BLaER1 (cell line): ENCODE measurements around the gene PWP1.

Source experiments
- H3K27ac ChIP-seq: shearing (Covaris generic); formaldehyde crosslinking; 2 replicates; pipeline ENCODE4 v1.8.1; 2022
- H3K27me3 ChIP-seq: shearing (Covaris generic); formaldehyde crosslinking; 2 replicates; pipeline ENCODE4 v1.8.1; 2022
- H3K36me3 ChIP-seq: shearing (Covaris generic); formaldehyde crosslinking; 2 replicates; pipeline ENCODE4 v1.8.1; 2022
- H3K4me1 ChIP-seq: shearing (Covaris generic); formaldehyde crosslinking; 2 replicates; pipeline ENCODE4 v1.8.1; 2022
- H3K4me2 ChIP-seq: shearing (Covaris generic); formaldehyde crosslinking; 2 replicates; pipeline ENCODE4 v1.8.1; 2022
- H3K4me3 ChIP-seq: shearing (Covaris generic); formaldehyde crosslinking; 2 replicates; pipeline ENCODE4 v1.8.1; 2022
- H3K9ac ChIP-seq: shearing (Covaris generic); formaldehyde crosslinking; 2 replicates; pipeline ENCODE4 v1.8.1; 2022
- H3K9me3 ChIP-seq: shearing (Covaris generic); formaldehyde crosslinking; 2 replicates; pipeline ENCODE4 v1.8.1; 2022
- H4K20me1 ChIP-seq: shearing (Covaris generic); formaldehyde crosslinking; 2 replicates; pipeline ENCODE4 v1.8.1; 2022
- Cebpa-rat ChIP-seq: shearing (Covaris generic); IDR thresholded peaks from 2 replicates; pipeline ENCODE4 v1.8.1; 2022

The PWP1 gene

DNA sequence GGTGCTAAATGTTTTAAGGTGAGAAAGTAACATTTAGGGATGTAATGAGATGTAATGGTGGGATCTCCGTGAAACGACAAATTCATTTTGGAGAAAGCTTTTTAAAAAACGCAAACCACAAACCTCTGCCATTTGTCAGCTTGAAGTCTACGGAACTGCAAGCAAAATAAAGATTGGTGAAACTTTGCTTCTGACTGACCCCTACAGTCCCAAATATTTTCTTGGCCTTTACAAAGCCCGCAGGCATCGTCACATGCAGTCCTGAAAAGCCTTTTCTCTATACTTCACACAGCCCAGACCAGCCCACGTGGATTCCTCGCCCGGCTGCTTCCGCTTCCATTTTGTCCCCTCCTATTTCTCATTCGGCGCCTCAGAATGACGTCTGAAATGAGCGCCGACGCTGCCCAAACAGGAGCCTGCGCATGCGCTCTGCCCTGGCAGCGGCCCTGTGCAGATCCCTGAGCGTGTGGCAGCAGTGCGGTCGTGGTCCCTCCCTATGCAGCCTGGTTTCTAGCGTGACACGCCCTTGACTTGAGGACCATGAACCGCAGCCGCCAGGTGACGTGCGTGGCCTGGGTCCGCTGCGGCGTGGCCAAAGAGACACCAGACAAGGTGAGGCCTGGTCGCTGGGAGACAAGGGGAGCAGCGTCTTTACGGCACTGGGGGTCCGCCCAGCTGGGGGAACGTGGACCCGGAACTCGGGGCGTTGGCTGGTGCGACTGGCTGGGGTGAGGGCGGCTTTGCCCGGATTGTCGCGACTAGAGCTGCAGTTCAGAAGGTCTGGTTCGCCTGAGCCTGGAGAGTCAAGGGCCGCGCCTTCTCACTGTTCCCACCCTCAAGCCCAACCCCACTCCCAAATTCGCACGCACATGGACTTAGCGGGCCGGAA, at the start of gene PWP1:
PWP1 (plus strand) TSS at position 440 of the 889 bp plus-strand sequence; CDS start at position 541, 101 bp downstream.
- Histone ChIP-seq H3K4me2 (peak within 1 kb of the TSS; percentile 93), H3K4me3 (peak within 1 kb of the TSS; percentile 73)
- TF ChIP-seq Cebpa-rat = no peak

GRCh38 chr12:107641154-107641553, 44.4 kb upstream of the PWP1 start:
- H3K27me3 ChIP-seq = no peaks in the 10 kb centered on the region
- no peak overlapping the region for H3K4me3 ChIP-seq
- TF ChIP-seq Cebpa-rat = no peak
- no peaks in the 10 kb centered on the region for H4K20me1 ChIP-seq
- H3K4me2 ChIP-seq = no peak overlapping the region
- H3K9me3 ChIP-seq = no peaks in the 10 kb centered on the region
- H3K9ac ChIP-seq = no peak overlapping the region
- H3K4me1 ChIP-seq = no peaks in the 10 kb centered on the region
- no peak overlapping the region for H3K27ac ChIP-seq
- no peaks in the 10 kb centered on the region for H3K36me3 ChIP-seq

More for the DNA sequence above, at the start of gene PWP1:
- Histone ChIP-seq H3K9me3 (no peaks in the 10 kb centered on the region), H3K36me3 (peaks cover 32% of the 10 kb centered on the region), H4K20me1 (peaks cover 7% of the 10 kb centered on the region; the same call in 1 of the 2 replicates), H3K9ac (peak within 1 kb of the TSS; percentile 80), H3K27me3 (no peaks in the 10 kb centered on the region), H3K27ac (peak within 1 kb of the TSS; percentile 84), H3K4me1 (peaks cover 23% of the 10 kb centered on the region)

DNA sequence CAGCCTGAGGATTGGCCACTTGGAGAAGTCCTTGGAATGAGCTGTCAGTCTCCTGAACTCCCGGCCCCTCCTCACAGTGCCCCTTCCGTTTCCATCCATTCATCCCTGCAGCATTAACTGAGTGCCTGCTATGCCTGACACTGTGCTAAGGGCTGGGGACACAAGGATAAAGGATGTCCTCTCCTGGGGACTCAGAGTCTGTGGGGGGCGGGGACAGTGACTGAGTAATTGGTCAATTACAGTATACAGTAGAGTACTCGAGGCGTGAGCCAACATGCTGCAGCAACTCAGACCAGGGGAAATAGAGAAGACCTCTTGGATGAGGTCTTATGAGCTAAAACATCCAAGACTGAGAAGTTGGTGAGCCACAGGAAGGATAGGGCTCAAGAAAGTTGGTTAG, 43.4 kb upstream of the PWP1 start:
- H3K36me3 ChIP-seq = no peaks in the 10 kb centered on the region
- H3K27ac ChIP-seq = no peak overlapping the region
- no peaks in the 10 kb centered on the region for H3K27me3 ChIP-seq
- no peak for TF ChIP-seq Cebpa-rat
- no peak overlapping the region for H3K4me2 ChIP-seq
- H3K4me1 ChIP-seq = no peaks in the 10 kb centered on the region
- H4K20me1 ChIP-seq = no peaks in the 10 kb centered on the region
- H3K4me3 ChIP-seq = no peak overlapping the region
- H3K9me3 ChIP-seq = no peaks in the 10 kb centered on the region
- no peak overlapping the region for H3K9ac ChIP-seq

GRCh38 chr12:107645630-107646333, 39.8 kb upstream of the PWP1 start:
- H3K9ac ChIP-seq = no peak overlapping the region
- no peak overlapping the region for H3K4me2 ChIP-seq

DNA sequence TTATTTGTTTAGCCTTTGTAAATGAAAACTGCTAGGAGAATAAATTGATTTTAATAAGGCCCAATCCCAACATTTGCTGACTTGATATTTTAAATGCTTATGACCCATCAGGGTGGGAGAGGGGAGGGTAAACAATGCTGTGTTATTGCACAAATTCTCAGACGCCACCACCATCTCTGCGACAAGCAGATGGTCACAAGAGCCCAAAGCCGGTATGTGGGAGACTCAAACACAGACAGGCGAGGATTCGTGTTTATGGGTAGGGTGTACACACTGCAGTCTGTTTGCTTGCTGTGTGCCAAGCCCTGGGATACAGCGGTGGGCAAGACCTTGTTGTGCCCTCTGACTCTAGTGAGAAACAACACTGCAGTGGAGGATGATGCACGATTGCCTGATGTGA, 39.2 kb upstream of the PWP1 start:
- Histone ChIP-seq H3K9ac (no peak overlapping the region), H3K27me3 (no peaks in the 10 kb centered on the region), H3K27ac (no peak overlapping the region), H3K4me3 (no peak overlapping the region), H4K20me1 (no peaks in the 10 kb centered on the region), H3K4me1 (no peaks in the 10 kb centered on the region), H3K9me3 (no peaks in the 10 kb centered on the region), H3K4me2 (no peak overlapping the region), H3K36me3 (no peaks in the 10 kb centered on the region)
- no peak for TF ChIP-seq Cebpa-rat

More at GRCh38 chr12:107645630-107646333, 39.8 kb upstream of the PWP1 start:
- Histone ChIP-seq H4K20me1 (no peaks in the 10 kb centered on the region), H3K9me3 (no peaks in the 10 kb centered on the region), H3K4me3 (no peak overlapping the region), H3K27me3 (no peaks in the 10 kb centered on the region), H3K4me1 (no peaks in the 10 kb centered on the region), H3K27ac (no peak overlapping the region), H3K36me3 (no peaks in the 10 kb centered on the region)
- TF ChIP-seq Cebpa-rat = no peak

DNA sequence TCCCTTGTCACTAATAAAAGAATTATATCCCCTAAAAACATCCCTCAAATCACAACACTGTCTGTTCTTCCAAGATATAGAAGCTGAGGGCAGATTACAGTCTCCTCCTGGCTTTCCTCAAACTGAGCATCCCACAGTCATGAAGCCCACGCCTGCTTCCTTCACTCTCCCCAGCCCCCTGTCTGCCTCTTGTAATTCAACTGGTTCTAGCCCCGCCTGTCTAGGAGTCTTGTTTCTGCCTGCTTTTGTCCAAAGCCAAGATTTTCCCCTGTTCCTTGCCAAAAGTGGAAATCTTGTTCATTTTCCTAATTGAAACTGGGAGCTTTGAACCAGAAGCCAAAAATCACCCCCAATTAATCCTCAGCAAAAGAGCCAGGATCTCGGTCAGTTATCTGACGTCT, 35.9 kb upstream of the PWP1 start:
- H3K36me3 ChIP-seq = no peaks in the 10 kb centered on the region
- no peak overlapping the region for H3K4me2 ChIP-seq
- TF ChIP-seq Cebpa-rat = no peak
- H3K9ac ChIP-seq = no peak overlapping the region
- peaks cover 9% of the 10 kb centered on the region for H3K4me1 ChIP-seq
- H3K4me3 ChIP-seq = no peak overlapping the region
- no peak overlapping the region for H3K27ac ChIP-seq
- H3K9me3 ChIP-seq = no peaks in the 10 kb centered on the region
- H4K20me1 ChIP-seq = no peaks in the 10 kb centered on the region
- H3K27me3 ChIP-seq = no peaks in the 10 kb centered on the region

GRCh38 chr12:107650977-107651376, 34.6 kb upstream of the PWP1 start:
- Histone ChIP-seq H3K27ac (no peak overlapping the region), H3K36me3 (no peaks in the 10 kb centered on the region), H3K27me3 (no peaks in the 10 kb centered on the region), H3K4me3 (no peak overlapping the region), H3K4me1 (peaks cover 21% of the 10 kb centered on the region), H3K4me2 (no peak overlapping the region), H3K9me3 (no peaks in the 10 kb centered on the region), H3K9ac (no peak overlapping the region), H4K20me1 (no peaks in the 10 kb centered on the region)
- TF ChIP-seq Cebpa-rat = no peak

DNA sequence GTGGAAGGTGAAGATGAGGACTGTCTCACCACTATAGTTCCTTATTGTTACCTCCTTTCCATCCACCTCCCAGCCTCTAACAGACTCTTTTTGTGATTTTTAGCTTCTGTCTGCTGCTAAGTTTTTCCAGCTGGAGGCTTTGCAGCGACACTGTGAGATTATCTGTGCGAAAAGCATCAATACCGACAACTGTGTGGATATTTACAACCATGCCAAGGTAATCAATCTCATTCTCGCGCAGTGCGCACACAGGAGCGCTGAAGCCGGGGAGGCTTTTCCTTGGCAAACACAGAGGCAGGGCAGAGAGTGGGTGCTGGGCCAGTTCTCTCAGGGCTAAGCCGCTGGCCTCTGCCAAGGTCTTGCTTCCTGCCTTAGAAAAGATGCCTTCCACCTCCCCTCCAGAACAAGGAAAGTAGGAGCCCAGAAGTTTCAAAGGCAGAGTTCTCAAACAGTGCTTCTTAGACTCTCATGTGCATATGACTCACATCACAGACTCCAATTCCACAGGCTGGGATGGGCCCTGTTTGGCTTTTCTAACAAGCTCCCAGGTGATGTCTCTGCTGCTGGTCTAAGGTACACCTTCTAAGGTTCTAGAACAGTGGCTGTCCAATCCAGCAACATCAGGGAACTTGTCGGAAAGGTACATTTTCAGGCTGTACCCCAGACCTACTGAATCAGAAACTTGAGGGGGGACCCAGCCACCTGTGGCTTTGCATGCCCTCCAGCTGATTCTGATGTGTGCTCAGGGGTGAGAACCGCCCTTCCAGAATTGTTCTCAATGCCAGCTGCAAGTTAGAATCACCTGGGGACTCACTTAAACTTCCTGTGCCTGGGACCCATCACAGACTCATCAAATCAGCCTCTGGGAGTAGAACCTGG, 33.8 kb upstream of the PWP1 start:
- H3K4me3 ChIP-seq = no peak overlapping the region
- H3K4me2 ChIP-seq = 0 out of 2 replicates have a peak overlapping the region, but pooled peaks have one; percentile 4
- H3K27ac ChIP-seq = no peak overlapping the region
- no peaks in the 10 kb centered on the region for H3K36me3 ChIP-seq
- H3K27me3 ChIP-seq = no peaks in the 10 kb centered on the region
- peaks cover 29% of the 10 kb centered on the region for H3K4me1 ChIP-seq
- no peaks in the 10 kb centered on the region for H4K20me1 ChIP-seq
- no peaks in the 10 kb centered on the region for H3K9me3 ChIP-seq
- TF ChIP-seq Cebpa-rat = no peak
- H3K9ac ChIP-seq = no peak overlapping the region

- Histone ChIP-seq H3K4me3 (no peak overlapping the region), H3K4me1 (peaks cover 29% of the 10 kb centered on the region), H3K27ac (no peak overlapping the region), H3K9ac (no peak overlapping the region), H3K4me2 (no peak overlapping the region), H4K20me1 (no peaks in the 10 kb centered on the region), H3K36me3 (no peaks in the 10 kb centered on the region), H3K9me3 (no peaks in the 10 kb centered on the region), H3K27me3 (no peaks in the 10 kb centered on the region)
- no peak for TF ChIP-seq Cebpa-rat
Observed at GRCh38 chr12:107653519-107653918, 32.1 kb upstream of the PWP1 start.
